T-helper 22 cell (primary cell): ENCODE data around the gene LHX3.
"Not testable (repeated sequence)": the region's sequence is repeated elsewhere in the genome, so short reads cannot be mapped to it uniquely, and the experiment has no call there.

Experiments used
- DNase-seq: peaks from one replicate; pipeline ENCODE4 v3.0.0-alpha.2; 2020; ENCODE audit warnings: low read depth

LHX3 gene

GRCh38 chr9:136241542-136241941, 36.6 kb upstream of the LHX3 start:
- no peak for DNase-seq

- DNase-seq, result no peak
Observed at GRCh38 chr9:136240941-136241340, 36.0 kb upstream of the LHX3 start.

GRCh38 chr9:136239983-136240330, 35.0 kb upstream of the LHX3 start:
- no peak for DNase-seq

- no peak for DNase-seq
Observed at GRCh38 chr9:136239135-136239982, 34.4 kb upstream of the LHX3 start.

DNA sequence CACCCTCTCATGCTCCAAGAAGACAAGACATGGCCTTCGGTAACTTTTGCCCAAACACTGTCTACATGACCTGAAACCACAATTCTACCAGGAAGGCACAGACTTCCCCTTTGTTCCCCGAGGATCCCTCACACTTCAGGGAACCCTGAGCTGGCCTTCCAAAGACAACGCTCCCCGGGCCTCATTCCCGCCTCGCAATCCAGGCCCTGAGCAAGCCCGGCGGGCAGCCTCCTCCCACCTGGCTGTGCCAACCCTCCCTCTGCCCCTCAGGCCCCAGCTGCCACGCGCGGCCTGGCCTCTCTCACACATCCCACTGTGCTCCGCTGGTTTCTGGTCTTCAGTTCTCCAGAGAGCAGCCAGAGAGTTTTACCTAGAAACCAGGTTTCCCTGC, 33.4 kb upstream of the LHX3 start:
- DNase-seq, result no peak

GRCh38 chr9:136237486-136238341, 32.8 kb upstream of the LHX3 start:
- no peak for DNase-seq

- not testable (repeated sequence) for DNase-seq
Observed at GRCh38 chr9:136236471-136237410, 31.8 kb upstream of the LHX3 start.

DNA sequence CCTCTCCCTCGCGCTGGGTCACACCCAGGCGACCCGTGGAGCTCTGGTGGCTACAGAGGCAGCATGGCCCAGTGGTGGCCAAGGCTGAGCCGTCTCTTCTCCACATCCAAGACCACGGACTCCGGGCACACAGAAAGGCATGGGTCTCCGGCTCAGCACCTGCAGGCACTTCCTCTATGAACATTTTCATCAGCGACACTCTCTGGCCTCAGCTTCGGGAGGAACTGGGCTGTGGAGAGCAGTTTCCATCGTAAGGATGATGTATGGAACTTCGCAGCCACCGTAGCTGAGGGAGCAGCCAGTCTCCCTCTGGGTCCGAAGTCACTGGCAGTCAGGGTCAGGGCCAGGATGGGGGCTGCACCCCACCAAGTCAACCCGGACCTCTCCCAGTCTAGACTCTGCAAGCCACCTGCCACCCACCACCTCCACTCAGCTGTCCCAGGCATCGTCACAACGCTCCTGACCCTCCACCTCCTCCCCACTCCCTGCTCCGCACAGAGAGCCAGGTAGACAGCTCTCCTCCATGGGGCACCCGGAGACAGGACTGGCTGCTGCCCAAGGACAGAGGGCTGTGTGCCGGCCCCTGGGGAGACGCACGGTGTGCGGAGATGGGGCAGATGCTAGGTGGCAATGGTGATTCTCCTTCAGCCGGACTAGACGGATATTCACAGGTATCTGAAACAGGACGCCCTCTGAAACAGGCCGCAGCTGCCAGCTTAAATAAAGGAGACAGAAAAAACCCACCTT, 31.0 kb upstream of the LHX3 start:
- DNase-seq, result no peak

GRCh38 chr9:136235171-136235570, 30.2 kb upstream of the LHX3 start:
- DNase-seq, result no peak

DNA sequence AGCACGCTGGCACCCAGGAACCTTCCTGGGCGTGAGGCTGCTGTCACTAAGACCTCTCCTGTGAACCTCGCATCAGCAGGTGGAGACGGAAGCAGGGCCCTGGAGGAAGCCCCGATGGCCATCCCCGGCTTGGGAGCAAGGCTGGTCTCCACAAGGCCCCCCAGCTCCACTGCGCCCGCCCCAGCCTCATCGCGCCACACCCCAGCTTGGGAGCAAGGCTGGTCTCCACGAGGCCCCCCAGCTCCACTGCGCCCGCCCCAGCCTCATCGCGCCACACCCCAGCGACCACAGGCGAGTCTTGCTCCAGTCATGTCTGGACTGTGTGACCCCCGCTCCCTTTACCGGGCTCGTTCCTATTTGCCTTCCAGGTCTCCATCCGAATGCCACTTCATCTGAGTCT, 29.7 kb upstream of the LHX3 start:
- DNase-seq, result no peak

- no peak for DNase-seq
Observed at GRCh38 chr9:136233868-136234267, 28.9 kb upstream of the LHX3 start.

- DNase-seq, result no peak
Observed at GRCh38 chr9:136233411-136233810, 28.5 kb upstream of the LHX3 start.

GRCh38 chr9:136232969-136233368, 28.0 kb upstream of the LHX3 start:
- no peak for DNase-seq

GRCh38 chr9:136231478-136232297, 26.8 kb upstream of the LHX3 start:
- peak; percentile 14 for DNase-seq

DNA sequence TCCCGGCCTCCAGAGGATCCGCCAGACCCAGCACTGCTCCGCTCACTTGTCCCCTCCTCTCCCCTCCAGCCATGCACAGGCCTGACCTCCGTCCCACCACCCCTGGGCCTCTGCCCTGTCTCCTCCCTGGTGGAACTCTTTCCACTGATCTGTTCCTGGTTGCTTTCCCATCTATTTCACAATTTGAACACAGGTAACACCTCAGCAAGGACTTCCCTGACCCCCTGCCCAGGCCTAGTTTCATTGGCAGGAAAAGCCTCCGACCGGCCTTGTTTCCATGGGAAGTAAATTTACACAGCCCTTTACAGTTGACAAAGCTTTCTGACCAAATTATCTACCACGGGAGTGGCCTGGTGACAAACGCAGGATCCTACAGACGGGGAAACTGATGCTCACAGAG, 25.8 kb upstream of the LHX3 start:
- DNase-seq, result no peak

- DNase-seq, result no peak
Observed at GRCh38 chr9:136230365-136230764, 25.4 kb upstream of the LHX3 start.

DNA sequence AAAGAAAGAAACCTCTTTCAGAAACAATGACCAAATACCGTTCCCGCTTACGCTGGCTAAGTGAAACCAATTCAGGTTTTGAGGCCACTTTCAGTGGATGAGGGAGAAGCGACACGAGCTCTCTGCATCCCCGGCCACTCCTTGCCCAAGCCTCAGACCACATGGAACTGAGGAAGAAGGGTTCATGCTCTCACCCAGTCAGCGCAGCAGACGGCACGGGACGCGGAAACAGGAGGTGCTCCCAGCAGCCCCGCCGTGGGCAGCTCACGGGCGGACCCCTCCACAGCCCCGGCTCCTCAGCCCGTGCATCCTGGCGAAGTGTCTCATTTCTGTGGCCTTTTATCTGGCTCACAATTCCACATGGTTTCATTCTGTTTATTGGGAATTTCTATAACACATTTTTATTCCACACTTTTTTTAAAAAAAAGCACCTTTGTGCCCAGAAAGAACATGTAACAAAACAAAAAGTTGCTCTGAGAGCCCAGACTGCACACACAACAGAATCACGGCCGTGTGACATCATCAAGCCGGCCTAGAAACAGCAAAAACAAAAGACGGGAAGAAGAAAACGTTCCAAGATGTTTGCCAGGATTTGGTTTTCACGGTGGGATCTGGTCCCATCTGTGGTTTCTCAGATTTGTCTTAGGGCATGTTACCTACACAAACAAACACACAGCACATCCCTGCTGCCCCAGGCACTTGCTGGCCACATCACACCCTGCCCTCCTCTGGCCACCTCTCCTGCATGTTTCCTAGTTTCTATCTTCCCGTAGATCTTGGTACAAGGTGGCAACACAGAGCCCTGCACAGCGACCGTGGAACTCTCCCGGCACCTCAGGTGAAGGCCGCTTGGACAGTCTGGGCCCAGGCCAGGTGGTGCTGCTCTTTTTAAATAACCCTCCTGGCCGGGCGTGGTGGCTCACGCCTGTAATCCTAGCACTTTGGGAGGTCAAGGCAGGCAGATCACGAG, 24.5 kb upstream of the LHX3 start:
- DNase-seq, result no peak

DNA sequence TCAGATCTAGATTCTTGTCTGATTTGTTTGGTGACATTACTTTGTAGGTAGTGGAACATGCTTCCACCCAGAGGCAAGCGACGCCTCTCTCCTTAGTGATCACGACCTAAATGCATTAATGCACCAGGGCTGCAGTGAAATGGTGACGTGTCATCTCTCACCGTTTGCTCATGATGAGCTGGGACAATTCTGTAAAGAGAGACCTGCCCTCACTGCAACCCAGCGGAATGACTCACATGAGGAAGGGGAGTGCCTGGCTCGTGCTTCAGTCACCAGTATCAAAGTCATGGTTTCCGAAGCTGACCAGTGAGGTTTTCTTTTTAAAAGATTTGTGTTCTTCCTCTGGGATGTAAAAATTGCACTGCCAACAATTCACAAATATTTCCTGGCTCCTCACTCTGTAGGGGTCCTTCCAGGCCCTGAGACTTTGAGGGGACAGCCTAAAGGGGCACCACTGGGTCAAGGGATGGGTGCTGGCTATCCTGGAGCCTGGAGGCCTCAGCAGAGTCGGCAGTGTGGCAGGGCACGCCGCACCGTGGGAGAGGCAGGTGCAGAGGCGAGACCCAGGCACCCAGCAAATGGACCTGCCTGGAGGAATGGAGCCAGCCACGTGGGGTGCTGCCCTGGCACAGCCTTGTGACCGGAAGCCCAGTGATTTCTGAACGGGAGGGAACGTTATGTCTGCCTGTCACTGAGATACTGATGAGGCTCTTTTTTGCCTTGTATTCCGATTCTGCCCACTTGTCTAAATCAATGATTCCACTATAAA, 23.4 kb upstream of the LHX3 start:
- no peak for DNase-seq
